SU-DHL-6 (cell line): Measurements from ENCODE around the gene PTPRN2.

ENCODE experiments used
- EZH2phosphoT487 ChIP-seq: fragments of 200-600 bp; sonication (generic), shearing (Covaris generic); conservative IDR thresholded peaks from 2 replicates; pipeline ENCODE4 v1.6.1; 2018; ENCODE audit warnings: mild to moderate bottlenecking, antibody characterized with exemption, low read length, moderate library complexity, mixed read lengths
- TF ChIP-seq, protein P1 (sequence below): fragments of 200-600 bp; sonication (generic); IDR thresholded peaks from one replicate; pipeline ENCODE4 v1.5.1; 2017; ENCODE audit warnings: antibody characterized with exemption, mild to moderate bottlenecking, low read length, moderate library complexity; ENCODE audit not compliant: insufficient read depth, poor library complexity, severe bottlenecking

DNA sequence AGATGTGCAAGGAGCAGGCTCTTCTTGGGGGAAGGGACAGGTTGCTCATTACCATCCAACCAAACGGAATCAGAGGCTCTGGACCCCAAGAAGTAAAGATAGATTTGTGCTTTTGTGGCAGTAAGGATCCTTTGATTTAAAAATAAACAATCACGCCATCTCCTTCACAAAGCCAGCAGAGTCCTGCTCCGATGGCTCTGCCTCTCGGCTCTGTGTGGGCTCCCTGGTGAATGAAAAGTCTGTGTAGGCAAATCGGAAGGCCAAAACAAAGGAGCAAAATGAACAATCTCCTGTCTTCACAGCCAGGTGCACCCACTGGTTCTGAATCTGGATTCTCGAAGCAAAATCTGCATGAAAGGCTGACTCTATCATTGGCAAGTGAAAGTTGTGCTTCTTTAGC lies 3.8 kb downstream of the PTPRN2 start:
- TF ChIP-seq EZH2phosphoT487: no peak
- TF ChIP-seq, protein P1, sequence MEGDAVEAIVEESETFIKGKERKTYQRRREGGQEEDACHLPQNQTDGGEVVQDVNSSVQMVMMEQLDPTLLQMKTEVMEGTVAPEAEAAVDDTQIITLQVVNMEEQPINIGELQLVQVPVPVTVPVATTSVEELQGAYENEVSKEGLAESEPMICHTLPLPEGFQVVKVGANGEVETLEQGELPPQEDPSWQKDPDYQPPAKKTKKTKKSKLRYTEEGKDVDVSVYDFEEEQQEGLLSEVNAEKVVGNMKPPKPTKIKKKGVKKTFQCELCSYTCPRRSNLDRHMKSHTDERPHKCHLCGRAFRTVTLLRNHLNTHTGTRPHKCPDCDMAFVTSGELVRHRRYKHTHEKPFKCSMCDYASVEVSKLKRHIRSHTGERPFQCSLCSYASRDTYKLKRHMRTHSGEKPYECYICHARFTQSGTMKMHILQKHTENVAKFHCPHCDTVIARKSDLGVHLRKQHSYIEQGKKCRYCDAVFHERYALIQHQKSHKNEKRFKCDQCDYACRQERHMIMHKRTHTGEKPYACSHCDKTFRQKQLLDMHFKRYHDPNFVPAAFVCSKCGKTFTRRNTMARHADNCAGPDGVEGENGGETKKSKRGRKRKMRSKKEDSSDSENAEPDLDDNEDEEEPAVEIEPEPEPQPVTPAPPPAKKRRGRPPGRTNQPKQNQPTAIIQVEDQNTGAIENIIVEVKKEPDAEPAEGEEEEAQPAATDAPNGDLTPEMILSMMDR: no peak
